HepG2 (cell line): ENCODE measurements around the gene STKLD1. TPM values are rescaled to one million over a fixed set of nuclear protein-coding genes. Genes with fewer than 3 reads are reported as not detected.

Experiments used
- ATAC-seq: fragments of 200-7000 bp; cut with Tn5 transposase; 3 replicates; pipeline ENCODE4 v1.9.1; 2020; ENCODE audit warnings: mild to moderate bottlenecking, moderate library complexity
- BruUV-seq: library from RNA; stranded (reverse); fragments of 400-500 nt; replicated peaks from 2 replicates; lab custom pipeline; 2021; lab: Mats Ljungman, UMichigan
- CTCF ChIA-PET: fragments of 300-600 bp; formaldehyde crosslinking; extraction: SDS; loops from one replicate; lab custom pipeline; 2021; ENCODE audit warnings: low total read pairs, inconsistent platforms, low intra/inter-chr PET ratio; lab: Yijun Ruan, JAX
- POLR2A ChIA-PET: fragments of 350-600 bp; sonication (Branson Sonifier 250); formaldehyde crosslinking; loops from one replicate; lab custom pipeline; 2020; ENCODE audit warnings: antibody characterized with exemption, inconsistent platforms; lab: Yijun Ruan, JAX
- DNase-seq: peaks from one replicate; pipeline ENCODE4 v3.0.0-alpha.2; 2015; ENCODE audit warnings: low spot score
- FAIRE-seq: peaks from 3 replicates; lab custom pipeline; 2011; peaks lifted over from hg19 to GRCh38; lab: Jason Lieb, UNC
- H2AFZ ChIP-seq: one replicate; pipeline ENCODE4 v1.6.1; 2011; ENCODE audit warnings: low read length, inconsistent platforms
- H3K27ac ChIP-seq: fragments of 300-600 bp; 3 replicates; pipeline ENCODE4 v1.8.0; 2011; ENCODE audit warnings: mixed run types, mild to moderate bottlenecking, mixed read lengths, low read length, inconsistent platforms; ENCODE audit not compliant: insufficient read depth; ENCODE audit errors: extremely low read length
- H3K27me3 ChIP-seq, 2 experiments: fragments of 200-600 bp in 1 of 2; 2 replicates in 1 of 2; 3 replicates in 1 of 2; pipeline versions ENCODE4 v1.6.0 to v1.8.0; 2011; ENCODE audit warnings: low read length in 2 of 2, mild to moderate bottlenecking in 2 of 2, moderate library complexity in 2 of 2, inconsistent platforms in 1 of 2; ENCODE audit not compliant: insufficient read depth in 2 of 2, control insufficient read depth in 1 of 2
- H3K36me3 ChIP-seq, 2 experiments: fragments of 200-600 bp in 1 of 2; replicated peaks in 1 of 2; 2 replicates in 1 of 2; 3 replicates in 1 of 2; pipeline versions ENCODE4 v1.5.1 to v1.8.0; 2011; ENCODE audit warnings: low read length in 2 of 2, inconsistent platforms in 1 of 2; ENCODE audit not compliant: insufficient read depth in 2 of 2, control insufficient read depth in 1 of 2
- H3K4me1 ChIP-seq: 2 replicates; pipeline ENCODE4 v1.5.1; 2012; ENCODE audit warnings: low read length, inconsistent platforms; ENCODE audit not compliant: insufficient read depth
- H3K4me2 ChIP-seq: 2 replicates; pipeline ENCODE4 v1.6.0; 2011; ENCODE audit warnings: low read depth, low read length, inconsistent platforms
- H3K4me3 ChIP-seq, 3 experiments: fragments of 200-600 bp in 1 of 3; sonication (generic), shearing (Covaris generic) in 1 of 3; replicated peaks in 1 of 3; 2 replicates each; pipeline ENCODE4 v1.5.1; 2011 to 2016; ENCODE audit warnings: low read length in 3 of 3, inconsistent platforms in 2 of 3, low read depth in 2 of 3, mild to moderate bottlenecking in 2 of 3, control low read depth in 1 of 3, mixed read lengths in 1 of 3; ENCODE audit not compliant: insufficient read depth in 1 of 3
- H3K79me2 ChIP-seq: one replicate; pipeline ENCODE4 v1.6.1; 2011; ENCODE audit warnings: low read length, inconsistent platforms; ENCODE audit not compliant: insufficient read depth
- H3K9ac ChIP-seq: 2 replicates; pipeline ENCODE4 v1.6.0; 2011; ENCODE audit warnings: mild to moderate bottlenecking, low read depth, low read length, inconsistent platforms; ENCODE audit not compliant: insufficient read depth
- H3K9me3 ChIP-seq: 2 replicates; pipeline ENCODE4 v1.5.1; 2012; ENCODE audit warnings: mild to moderate bottlenecking, low read length
- H4K20me1 ChIP-seq: 2 replicates; pipeline ENCODE4 v1.6.0; 2011; ENCODE audit warnings: inconsistent platforms, mild to moderate bottlenecking, low read length, moderate library complexity; ENCODE audit not compliant: insufficient read depth
- CREB1 ChIP-seq, 2 experiments: fragments of 450-650 bp in 1 of 2; IDR thresholded peaks; 2 replicates each; pipeline ENCODE4 v1.6.1; 2016 to 2017; ENCODE audit warnings: control low read depth in 1 of 2, mild to moderate bottlenecking in 1 of 2, missing compliant biosample characterization in 1 of 2, missing genetic modification characterization in 1 of 2
- HOXD1 ChIP-seq: sonication (generic); formaldehyde crosslinking; IDR thresholded peaks from 2 replicates; pipeline ENCODE4 v1.5.0; 2020; ENCODE audit warnings: missing genetic modification reagents
- MAFK ChIP-seq, 2 experiments: IDR thresholded peaks in 1 of 2; conservative IDR thresholded peaks in 1 of 2; 2 replicates each; pipeline ENCODE4 v1.6.1; 2011; ENCODE audit warnings: improper control_type of control experiment in 2 of 2, low read length in 2 of 2
- TEAD3 ChIP-seq: optimal IDR thresholded peaks from 2 replicates; pipeline ENCODE3; 2016; ENCODE audit warnings: borderline replicate concordance
- ZFYVE20 ChIP-seq: sonication (generic); formaldehyde crosslinking; IDR thresholded peaks from 2 replicates; pipeline ENCODE4 v1.8.0; 2023; ENCODE audit warnings: low read depth, mild to moderate bottlenecking, moderate library complexity, missing genetic modification reagents, borderline replicate concordance
- ZNF773 ChIP-seq: sonication (generic); formaldehyde crosslinking; IDR thresholded peaks from 2 replicates; pipeline ENCODE4 v1.4.0; 2020; ENCODE audit warnings: missing genetic modification reagents, borderline replicate concordance
- WGBS: methylation state at CpG from one replicate; pipeline ENCODE4 v1.1.6; 2017; ENCODE audit warnings: low lambda C conversion rate; 5-methylcytosine and 5-hydroxymethylcytosine counted together
- in situ Hi-C: cut with HindIII; loops from 2 replicates; pipeline ENCODE4 v1.10.0; 2017; ENCODE audit warnings: low pct_unique_long_range_greater_than_20kb; ENCODE audit not compliant: extremely low pct_ligation_motif_present
- intact Hi-C: fragments of 100-400 bp; cut with micrococcal nuclease; formaldehyde crosslinking; loops from one replicate; pipeline ENCODE4 v1.10.0; 2022; ENCODE audit not compliant: unreplicated experiment
- polyA plus RNA-seq, 8 experiments: library from polyadenylated mRNA; depleted of rRNA in 3 of 8; stranded (reverse) in 7 of 8; unstranded in 1 of 8; fragments of >200 nt; fragmentation: Illumina TruSeq in 4 of 8; extraction: Trizol in 4 of 8; gene quantifications; 2 replicates each; pipeline versions ENCODE4 v1.2.1 to v1.2.3, GENCODE V29; 2011 to 2016; ENCODE audit warnings: low read depth in 4 of 8, missing spikeins in 1 of 8, mixed read lengths in 1 of 8; ENCODE audit not compliant: insufficient read depth in 1 of 8
- total RNA-seq, 5 experiments: library from RNA; depleted of rRNA; stranded (reverse); fragments of >200 nt; fragmentation: Illumina TruSeq; extraction: Trizol; gene quantifications; 2 replicates each; pipeline ENCODE4 v1.2.3, GENCODE V29; 2016; ENCODE audit warnings: low read depth in 1 of 5
- TF ChIP-seq, protein P1 (sequence below): sonication (generic); formaldehyde crosslinking; IDR thresholded peaks from 2 replicates; pipeline ENCODE4 v1.4.0; 2020; ENCODE audit warnings: missing genetic modification reagents, mild to moderate bottlenecking, borderline replicate concordance
- TF ChIP-seq, protein P2 (sequence below): sonication (generic); formaldehyde crosslinking; IDR thresholded peaks from 2 replicates; pipeline ENCODE4 v1.5.1; 2020; ENCODE audit warnings: mild to moderate bottlenecking, missing genetic modification reagents, moderate library complexity

STKLD1 gene
- total and polyA plus RNA-seq, 2 of the 13 experiments (the other 11 are each of a cell fraction or from before 2014, with no cell fraction given): 1.5 to 2.2 TPM

- in situ Hi-C loops: no loop called here
- BruUV-seq: no TSS peak
- H3K9me3 ChIP-seq: peaks cover 10% of the 10 kb centered on the region; the same call in 1 of the 2 replicates
- intact Hi-C loops: loop anchor here (1.0 kb wide), 1 partner anchor 8 kb away; no protein-coding TSS in a partner anchor
- no peaks in the 10 kb centered on the region for H3K27me3 ChIP-seq
- ATAC-seq (no peak), DNase-seq (no peak), FAIRE-seq (no peak)
- no peaks in the 10 kb centered on the region for H3K36me3 ChIP-seq
- no peaks in the 10 kb centered on the region for H3K79me2 ChIP-seq
- no peak overlapping the region for H3K9ac ChIP-seq
- no peaks in the 10 kb centered on the region for H4K20me1 ChIP-seq
- H2AFZ ChIP-seq: no peak overlapping the region
- no peak overlapping the region for H3K27ac ChIP-seq
- no peak overlapping the region for H3K4me3 ChIP-seq
- TF ChIP-seq ZNF773 (CRISPR knock-in tag): no peak
- TF ChIP-seq TEAD3 (CRISPR knock-in tag): no peak
- TF ChIP-seq CREB1 (IDR thresholded peaks at IDR 0.05): peak; percentile 84
- TF ChIP-seq CREB1 (CRISPR knock-in tag; IDR thresholded peaks at IDR 0.05): no peak
- TF ChIP-seq HOXD1 (CRISPR knock-in tag): no peak
- 0 out of 2 replicates have a peak, but pooled peaks have one; percentile 38 for TF ChIP-seq ZFYVE20
- TF ChIP-seq MAFK (conservative IDR thresholded peaks at IDR 0.05 in 1 of 2, IDR thresholded peaks at IDR 0.05 in 1 of 2; ENCODE audit: low read length in 2 of 2): no peak
- CTCF ChIA-PET: no interaction called here
- H3K4me2 ChIP-seq: no peak overlapping the region
- POLR2A ChIA-PET: interaction anchor here (3.7 kb wide), 1 partner anchor 35 kb away, joined by 18 read pairs; the partner anchor contains the start of genes MED22 and RPL7A
- H3K4me1 ChIP-seq: peaks cover 65% of the 10 kb centered on the region
- WGBS: 88% methylated on average over 3 of the region's 3 CpGs
Observed at GRCh38 chr9:133383438-133383837, 7.3 kb downstream of the STKLD1 start.

GRCh38 chr9:133384736-133385321 is 8.7 kb downstream of the STKLD1 start:
- FAIRE-seq (no peak), DNase-seq (peak; percentile 35), ATAC-seq (peak; percentile 34)
- no peaks in the 10 kb centered on the region for H4K20me1 ChIP-seq
- H3K9ac ChIP-seq: peak overlapping the region; percentile 33
- BruUV-seq: no TSS peak
- H2AFZ ChIP-seq: no peak overlapping the region
- intact Hi-C loops: no loop called here
- in situ Hi-C loops: no loop called here
- POLR2A ChIA-PET: interaction anchor here (0.9 to 3.7 kb wide), 5 partner anchors 10 to 74 kb away, joined by 4 to 18 read pairs (median 4); partner anchors contain the start of genes MED22, RPL7A, SURF1 and SURF2
- H3K27ac ChIP-seq: no peak overlapping the region
- WGBS: 21% methylated on average over 7 of the region's 17 CpGs
- H3K36me3 ChIP-seq: no peaks in the 10 kb centered on the region
- peaks cover 65% of the 10 kb centered on the region for H3K4me1 ChIP-seq
- H3K27me3 ChIP-seq: no peaks in the 10 kb centered on the region
- no peaks in the 10 kb centered on the region for H3K79me2 ChIP-seq
- CTCF ChIA-PET: no interaction called here
- H3K9me3 ChIP-seq: peaks cover 10% of the 10 kb centered on the region; the same call in 1 of the 2 replicates
- H3K4me2 ChIP-seq: peak overlapping the region; percentile 78
- peak overlapping the region in 2 of 3 experiments; percentile 24 to 52; a peak in 4 of 6 replicates for H3K4me3 ChIP-seq
- TF ChIP-seq, protein P1, sequence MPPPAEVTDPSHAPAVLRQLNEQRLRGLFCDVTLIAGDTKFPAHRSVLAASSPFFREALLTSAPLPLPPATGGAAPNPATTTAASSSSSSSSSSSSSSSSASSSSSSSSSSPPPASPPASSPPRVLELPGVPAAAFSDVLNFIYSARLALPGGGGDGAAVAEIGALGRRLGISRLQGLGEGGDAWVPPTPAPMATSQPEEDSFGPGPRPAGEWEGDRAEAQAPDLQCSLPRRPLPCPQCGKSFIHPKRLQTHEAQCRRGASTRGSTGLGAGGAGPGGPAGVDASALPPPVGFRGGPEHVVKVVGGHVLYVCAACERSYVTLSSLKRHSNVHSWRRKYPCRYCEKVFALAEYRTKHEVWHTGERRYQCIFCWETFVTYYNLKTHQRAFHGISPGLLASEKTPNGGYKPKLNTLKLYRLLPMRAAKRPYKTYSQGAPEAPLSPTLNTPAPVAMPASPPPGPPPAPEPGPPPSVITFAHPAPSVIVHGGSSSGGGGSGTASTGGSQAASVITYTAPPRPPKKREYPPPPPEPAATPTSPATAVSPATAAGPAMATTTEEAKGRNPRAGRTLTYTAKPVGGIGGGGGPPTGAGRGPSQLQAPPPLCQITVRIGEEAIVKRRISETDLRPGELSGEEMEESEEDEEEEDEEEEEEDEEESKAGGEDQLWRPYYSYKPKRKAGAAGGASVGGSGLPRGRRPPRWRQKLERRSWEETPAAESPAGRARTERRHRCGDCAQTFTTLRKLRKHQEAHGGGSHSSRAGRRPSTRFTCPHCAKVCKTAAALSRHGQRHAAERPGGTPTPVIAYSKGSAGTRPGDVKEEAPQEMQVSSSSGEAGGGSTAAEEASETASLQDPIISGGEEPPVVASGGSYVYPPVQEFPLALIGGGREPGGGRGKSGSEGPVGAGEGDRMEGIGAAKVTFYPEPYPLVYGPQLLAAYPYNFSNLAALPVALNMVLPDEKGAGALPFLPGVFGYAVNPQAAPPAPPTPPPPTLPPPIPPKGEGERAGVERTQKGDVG (CRISPR knock-in tag): peak; percentile 64; the same call in 1 of the 2 replicates
- TF ChIP-seq, protein P2, sequence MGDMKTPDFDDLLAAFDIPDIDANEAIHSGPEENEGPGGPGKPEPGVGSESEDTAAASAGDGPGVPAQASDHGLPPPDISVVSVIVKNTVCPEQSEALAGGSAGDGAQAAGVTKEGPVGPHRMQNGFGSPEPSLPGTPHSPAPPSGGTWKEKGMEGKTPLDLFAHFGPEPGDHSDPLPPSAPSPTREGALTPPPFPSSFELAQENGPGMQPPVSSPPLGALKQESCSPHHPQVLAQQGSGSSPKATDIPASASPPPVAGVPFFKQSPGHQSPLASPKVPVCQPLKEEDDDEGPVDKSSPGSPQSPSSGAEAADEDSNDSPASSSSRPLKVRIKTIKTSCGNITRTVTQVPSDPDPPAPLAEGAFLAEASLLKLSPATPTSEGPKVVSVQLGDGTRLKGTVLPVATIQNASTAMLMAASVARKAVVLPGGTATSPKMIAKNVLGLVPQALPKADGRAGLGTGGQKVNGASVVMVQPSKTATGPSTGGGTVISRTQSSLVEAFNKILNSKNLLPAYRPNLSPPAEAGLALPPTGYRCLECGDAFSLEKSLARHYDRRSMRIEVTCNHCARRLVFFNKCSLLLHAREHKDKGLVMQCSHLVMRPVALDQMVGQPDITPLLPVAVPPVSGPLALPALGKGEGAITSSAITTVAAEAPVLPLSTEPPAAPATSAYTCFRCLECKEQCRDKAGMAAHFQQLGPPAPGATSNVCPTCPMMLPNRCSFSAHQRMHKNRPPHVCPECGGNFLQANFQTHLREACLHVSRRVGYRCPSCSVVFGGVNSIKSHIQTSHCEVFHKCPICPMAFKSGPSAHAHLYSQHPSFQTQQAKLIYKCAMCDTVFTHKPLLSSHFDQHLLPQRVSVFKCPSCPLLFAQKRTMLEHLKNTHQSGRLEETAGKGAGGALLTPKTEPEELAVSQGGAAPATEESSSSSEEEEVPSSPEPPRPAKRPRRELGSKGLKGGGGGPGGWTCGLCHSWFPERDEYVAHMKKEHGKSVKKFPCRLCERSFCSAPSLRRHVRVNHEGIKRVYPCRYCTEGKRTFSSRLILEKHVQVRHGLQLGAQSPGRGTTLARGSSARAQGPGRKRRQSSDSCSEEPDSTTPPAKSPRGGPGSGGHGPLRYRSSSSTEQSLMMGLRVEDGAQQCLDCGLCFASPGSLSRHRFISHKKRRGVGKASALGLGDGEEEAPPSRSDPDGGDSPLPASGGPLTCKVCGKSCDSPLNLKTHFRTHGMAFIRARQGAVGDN (CRISPR knock-in tag): peak; percentile 79
